Muscle layer of colon (tissue), 2 donors: ENCODE measurements around the gene CYP46A1.
"Not testable (repeated sequence)": the region's sequence is repeated elsewhere in the genome, so short reads cannot be mapped to it uniquely, and the experiment has no call there.

ENCODE experiments used
- H3K27ac ChIP-seq: one replicate; pipeline ENCODE4 v1.7.0; 2013; ENCODE audit warnings: low read depth, mild to moderate bottlenecking, low read length, moderate library complexity
- H3K27me3 ChIP-seq, 2 donors: one replicate each; pipeline ENCODE4 v1.7.0; 2013; ENCODE audit warnings: low read length in 2 of 2, mild to moderate bottlenecking in 2 of 2; ENCODE audit not compliant: insufficient read depth in 2 of 2, control insufficient read depth in 1 of 2
- H3K36me3 ChIP-seq: one replicate; pipeline ENCODE4 v1.7.0; 2013; ENCODE audit warnings: mild to moderate bottlenecking, low read length; ENCODE audit not compliant: insufficient read depth
- H3K4me1 ChIP-seq: one replicate; pipeline ENCODE4 v1.7.0; 2013; ENCODE audit warnings: mild to moderate bottlenecking, low read length; ENCODE audit not compliant: insufficient read depth
- H3K4me3 ChIP-seq, 2 donors: one replicate each; pipeline ENCODE4 v1.7.0; 2013; ENCODE audit warnings: low read length in 2 of 2, low read depth in 1 of 2, mild to moderate bottlenecking in 1 of 2, moderate library complexity in 1 of 2
- H3K9ac ChIP-seq: one replicate; pipeline ENCODE4 v1.7.0; 2013; ENCODE audit warnings: low read length
- H3K9me3 ChIP-seq: one replicate; pipeline ENCODE4 v1.7.0; 2013; ENCODE audit warnings: mild to moderate bottlenecking, low read length
- donor health status: abdominal sarcoma.
- donor health status: Adenocarcinoma of cecum.

The CYP46A1 gene

DNA sequence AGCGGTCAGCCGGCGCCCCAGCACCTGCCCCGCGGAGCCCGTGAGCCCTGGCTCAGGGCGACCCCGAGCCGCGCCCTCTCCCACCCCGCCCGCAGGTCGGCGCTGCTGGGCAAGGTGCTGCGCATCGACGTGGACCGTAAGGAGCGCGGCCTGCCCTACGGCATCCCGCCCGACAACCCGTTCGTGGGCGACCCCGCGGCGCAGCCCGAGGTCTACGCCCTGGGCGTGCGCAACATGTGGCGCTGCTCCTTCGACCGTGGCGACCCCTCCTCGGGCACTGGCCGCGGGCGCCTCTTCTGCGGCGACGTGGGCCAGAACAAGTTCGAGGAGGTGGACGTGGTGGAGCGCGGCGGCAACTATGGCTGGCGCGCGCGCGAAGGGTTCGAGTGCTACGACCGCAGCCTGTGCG is 24.8 kb upstream of the CYP46A1 start:
- peaks cover 7% of the 10 kb centered on the region for H3K4me1 ChIP-seq
- H3K4me3 ChIP-seq: no peak overlapping the region
- no peak overlapping the region for H3K9ac ChIP-seq
- no peak overlapping the region for H3K27ac ChIP-seq
- peaks cover 9 to 17% of the 10 kb centered on the region in 2 donors for H3K27me3 ChIP-seq
- H3K9me3 ChIP-seq: no peaks in the 10 kb centered on the region
- no peaks in the 10 kb centered on the region for H3K36me3 ChIP-seq

- no peaks in the 10 kb centered on the region for H3K36me3 ChIP-seq
- no peaks in the 10 kb centered on the region for H3K9me3 ChIP-seq
- H3K4me3 ChIP-seq: no peak overlapping the region
- H3K27me3 ChIP-seq: peaks cover 9 to 17% of the 10 kb centered on the region in 2 donors
- H3K9ac ChIP-seq: no peak overlapping the region
- peaks cover 7% of the 10 kb centered on the region for H3K4me1 ChIP-seq
- H3K27ac ChIP-seq: no peak overlapping the region
These were observed 24.0 kb upstream of the CYP46A1 start for GRCh38 chr14:99660006-99660566.

DNA sequence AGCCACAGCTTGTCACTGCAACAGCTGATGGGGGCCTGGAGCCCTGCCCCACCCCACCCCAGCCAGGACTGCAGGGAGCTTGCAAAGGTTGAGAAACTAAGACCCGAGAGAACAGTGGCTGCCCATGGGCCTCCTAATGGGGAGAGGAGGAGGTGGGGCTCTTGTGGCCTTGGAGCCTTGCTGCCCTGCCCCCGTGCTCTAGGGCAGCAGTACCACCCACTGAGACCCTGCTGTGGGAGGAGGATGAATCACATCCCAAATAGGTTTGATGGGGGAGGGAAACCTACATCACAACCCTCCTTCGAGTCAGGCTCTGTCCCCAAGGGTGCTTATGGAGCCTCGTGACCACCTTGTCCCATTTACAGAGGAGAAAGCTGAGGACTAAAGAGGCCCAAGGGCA is 23.3 kb upstream of the CYP46A1 start:
- H3K27me3 ChIP-seq: peaks cover 9 to 17% of the 10 kb centered on the region in 2 donors
- H3K9ac ChIP-seq: no peak overlapping the region
- no peaks in the 10 kb centered on the region for H3K9me3 ChIP-seq
- H3K36me3 ChIP-seq: no peaks in the 10 kb centered on the region
- no peak overlapping the region for H3K4me3 ChIP-seq
- no peak overlapping the region for H3K27ac ChIP-seq
- H3K4me1 ChIP-seq: peaks cover 7% of the 10 kb centered on the region

GRCh38 chr14:99661206-99661605 is 22.9 kb upstream of the CYP46A1 start:
- H3K4me3 ChIP-seq, H3K27ac ChIP-seq, H3K9ac ChIP-seq, H3K9me3 ChIP-seq, H3K36me3 ChIP-seq, H3K4me1 ChIP-seq: not testable (repeated sequence)
- peaks cover 9 to 17% of the 10 kb centered on the region in 2 donors for H3K27me3 ChIP-seq

DNA sequence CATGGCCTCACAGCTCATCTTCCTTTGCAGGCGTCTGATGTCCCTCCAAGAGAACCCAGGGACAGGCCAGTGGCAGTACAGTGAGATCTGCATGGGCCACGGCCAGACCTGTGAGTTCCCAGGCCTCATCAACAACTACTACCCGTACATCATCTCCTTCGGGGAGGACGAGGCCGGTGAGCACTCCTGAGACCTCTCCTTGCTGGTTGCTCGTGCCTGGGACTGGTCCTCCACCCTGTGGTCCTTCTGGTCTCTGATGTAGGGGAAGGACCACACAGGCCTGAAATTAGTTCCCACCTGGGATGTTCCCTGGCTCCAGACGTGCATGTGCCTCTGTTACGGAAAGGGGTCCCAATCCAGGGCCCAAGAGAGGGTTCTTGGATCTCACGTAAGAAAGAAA is 21.3 kb upstream of the CYP46A1 start:
- H3K4me1 ChIP-seq: peaks cover 7% of the 10 kb centered on the region
- H3K36me3 ChIP-seq: no peaks in the 10 kb centered on the region
- H3K9ac ChIP-seq: no peak overlapping the region
- H3K27ac ChIP-seq: no peak overlapping the region
- H3K9me3 ChIP-seq: no peaks in the 10 kb centered on the region
- H3K27me3 ChIP-seq: peaks cover 9 to 17% of the 10 kb centered on the region in 2 donors
- H3K4me3 ChIP-seq: no peak overlapping the region

DNA sequence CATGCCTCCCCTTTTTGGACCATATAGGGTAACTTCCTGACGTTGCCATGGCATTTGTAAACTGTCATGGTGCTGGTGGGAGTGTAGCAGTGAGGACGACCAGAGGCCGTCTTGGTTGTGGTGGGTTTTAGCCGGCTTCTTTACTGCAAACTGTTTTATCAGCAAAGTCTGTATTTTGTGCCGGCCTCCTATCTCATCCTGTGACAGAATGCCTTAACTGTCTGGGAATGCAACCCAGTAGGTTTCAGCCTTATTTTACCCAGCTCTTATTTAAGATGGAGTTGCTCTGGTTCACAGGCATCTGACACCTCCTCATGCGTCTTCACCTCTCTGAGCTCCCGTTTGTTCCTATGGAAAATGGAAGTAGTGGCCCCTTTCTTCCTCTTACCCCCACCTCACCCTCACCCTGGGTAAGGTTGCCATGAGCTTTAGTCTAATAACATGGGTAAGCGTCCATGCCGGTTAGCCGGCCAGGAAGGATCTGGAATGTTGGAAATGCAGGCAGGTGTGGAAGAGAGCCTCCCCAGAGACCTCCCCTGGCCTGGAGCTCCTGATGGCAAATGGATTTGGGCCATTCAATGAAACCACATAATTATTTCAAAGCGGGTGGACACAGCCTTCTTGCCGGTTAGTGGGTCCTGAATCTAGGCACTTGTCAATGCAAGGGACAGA is 20.6 kb upstream of the CYP46A1 start:
- H3K4me3 ChIP-seq: no peak overlapping the region
- peaks cover 7% of the 10 kb centered on the region for H3K4me1 ChIP-seq
- H3K9me3 ChIP-seq: no peaks in the 10 kb centered on the region
- H3K9ac ChIP-seq: no peak overlapping the region
- peaks cover 9 to 17% of the 10 kb centered on the region in 2 donors for H3K27me3 ChIP-seq
- no peak overlapping the region for H3K27ac ChIP-seq
- no peaks in the 10 kb centered on the region for H3K36me3 ChIP-seq

GRCh38 chr14:99664058-99664936 is 19.8 kb upstream of the CYP46A1 start:
- Histone ChIP-seq H3K9me3 (no peaks in the 10 kb centered on the region), H3K36me3 (peaks cover 4% of the 10 kb centered on the region), H3K27ac (no peak overlapping the region), H3K4me1 (peaks cover 7% of the 10 kb centered on the region), H3K27me3 (peaks cover 9 to 17% of the 10 kb centered on the region in 2 donors), H3K9ac (no peak overlapping the region), H3K4me3 (no peak overlapping the region)

DNA sequence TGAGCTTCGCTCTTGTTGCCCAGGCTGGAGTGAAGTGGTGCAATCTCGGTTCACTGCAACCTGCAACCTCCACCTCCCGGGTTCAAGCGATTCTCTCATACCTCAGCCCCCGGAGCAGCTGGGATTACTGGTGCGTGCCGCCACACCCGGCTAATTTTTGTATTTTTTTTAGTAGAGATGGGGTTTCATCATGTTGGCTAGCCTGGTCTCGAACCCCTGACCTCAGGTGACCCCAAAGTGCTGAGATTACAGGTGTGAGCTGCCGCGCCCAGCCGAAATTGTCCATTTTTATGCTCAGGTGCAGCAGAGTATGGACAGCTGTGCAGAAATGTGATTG is 19.2 kb upstream of the CYP46A1 start:
- Histone ChIP-seq H3K9me3 (no peaks in the 10 kb centered on the region), H3K4me1 (peaks cover 7% of the 10 kb centered on the region), H3K27me3 (peaks cover 9 to 17% of the 10 kb centered on the region in 2 donors), H3K4me3 (no peak overlapping the region), H3K36me3 (peaks cover 4% of the 10 kb centered on the region), H3K9ac (no peak overlapping the region), H3K27ac (no peak overlapping the region)

GRCh38 chr14:99666533-99666932 is 17.6 kb upstream of the CYP46A1 start:
- peaks cover 4% of the 10 kb centered on the region for H3K36me3 ChIP-seq
- H3K9me3 ChIP-seq: no peaks in the 10 kb centered on the region
- H3K4me1 ChIP-seq: no peaks in the 10 kb centered on the region
- no peak overlapping the region for H3K27ac ChIP-seq
- peaks cover 0 to under 1% of the 10 kb centered on the region in 2 donors for H3K27me3 ChIP-seq
- H3K9ac ChIP-seq: no peak overlapping the region
- no peak overlapping the region for H3K4me3 ChIP-seq

- H3K36me3 ChIP-seq: peaks cover 4% of the 10 kb centered on the region
- no peak overlapping the region for H3K4me3 ChIP-seq
- no peaks in the 10 kb centered on the region for H3K4me1 ChIP-seq
- no peak overlapping the region for H3K27ac ChIP-seq
- no peak overlapping the region for H3K9ac ChIP-seq
- no peaks in the 10 kb centered on the region for H3K9me3 ChIP-seq
- no peaks in the 10 kb centered on the region for H3K27me3 ChIP-seq
These were observed 17.1 kb upstream of the CYP46A1 start for GRCh38 chr14:99667045-99667444.

DNA sequence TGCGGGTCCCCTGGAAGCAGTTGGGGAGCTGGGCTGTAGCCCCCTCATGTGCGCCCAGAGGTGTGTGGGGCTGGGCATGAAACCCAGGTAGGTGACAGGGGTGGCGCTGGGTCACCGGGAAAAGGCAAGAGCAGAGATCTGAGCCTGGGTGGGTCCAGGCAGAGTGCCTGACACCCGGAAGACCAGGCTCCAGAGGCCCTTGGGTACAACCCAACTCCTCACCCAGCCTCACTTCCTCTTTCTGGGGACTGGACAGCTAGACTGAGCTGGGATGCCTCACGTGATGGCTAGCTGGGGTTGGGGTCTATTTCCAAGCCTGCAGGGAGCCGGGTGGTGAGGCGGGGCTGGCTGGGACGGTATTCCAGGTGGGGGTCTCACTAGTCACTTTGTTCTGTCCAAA is 16.3 kb upstream of the CYP46A1 start:
- no peaks in the 10 kb centered on the region for H3K27me3 ChIP-seq
- no peak overlapping the region for H3K27ac ChIP-seq
- no peak overlapping the region for H3K9ac ChIP-seq
- no peaks in the 10 kb centered on the region for H3K9me3 ChIP-seq
- H3K36me3 ChIP-seq: peaks cover 4% of the 10 kb centered on the region
- no peaks in the 10 kb centered on the region for H3K4me1 ChIP-seq
- H3K4me3 ChIP-seq: no peak overlapping the region
